ENCODE measurements around the gene FAR2.

DNA sequence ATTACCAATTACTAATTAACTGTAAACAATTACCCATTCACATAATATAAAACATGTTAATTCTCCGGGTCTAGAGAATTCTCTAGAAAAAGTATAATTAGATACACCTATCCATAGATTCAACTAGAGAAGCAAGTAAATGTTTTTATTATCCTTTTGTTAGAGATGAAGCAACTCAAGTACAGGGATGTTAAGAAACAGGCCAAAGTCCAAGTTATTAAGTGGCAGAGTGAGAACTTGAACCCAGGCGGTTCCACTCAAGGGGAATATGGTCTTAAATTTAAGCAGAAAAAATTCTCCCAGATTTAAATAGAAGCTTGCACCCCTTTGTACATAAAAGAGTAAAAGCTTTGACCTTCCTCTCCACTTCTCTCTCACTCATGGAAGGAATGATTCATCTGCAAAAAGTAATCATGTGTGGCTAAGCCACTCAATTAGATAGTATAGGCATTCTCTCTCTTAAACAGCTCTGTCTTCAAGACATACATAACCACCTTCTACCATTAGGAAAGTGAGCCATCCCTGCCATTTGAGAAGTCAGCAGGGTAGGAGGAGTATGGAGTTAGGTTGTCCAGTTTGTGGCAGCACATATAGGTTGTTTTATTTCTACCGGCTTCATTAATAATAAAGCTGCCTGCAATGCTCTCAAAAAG is 197.8 kb downstream of the FAR2 start:
- TF ChIP-seq EZH2 (IDR thresholded peaks at IDR 0.05; ENCODE audit: borderline replicate concordance, low read length) = no peak
- TF ChIP-seq, protein P1, sequence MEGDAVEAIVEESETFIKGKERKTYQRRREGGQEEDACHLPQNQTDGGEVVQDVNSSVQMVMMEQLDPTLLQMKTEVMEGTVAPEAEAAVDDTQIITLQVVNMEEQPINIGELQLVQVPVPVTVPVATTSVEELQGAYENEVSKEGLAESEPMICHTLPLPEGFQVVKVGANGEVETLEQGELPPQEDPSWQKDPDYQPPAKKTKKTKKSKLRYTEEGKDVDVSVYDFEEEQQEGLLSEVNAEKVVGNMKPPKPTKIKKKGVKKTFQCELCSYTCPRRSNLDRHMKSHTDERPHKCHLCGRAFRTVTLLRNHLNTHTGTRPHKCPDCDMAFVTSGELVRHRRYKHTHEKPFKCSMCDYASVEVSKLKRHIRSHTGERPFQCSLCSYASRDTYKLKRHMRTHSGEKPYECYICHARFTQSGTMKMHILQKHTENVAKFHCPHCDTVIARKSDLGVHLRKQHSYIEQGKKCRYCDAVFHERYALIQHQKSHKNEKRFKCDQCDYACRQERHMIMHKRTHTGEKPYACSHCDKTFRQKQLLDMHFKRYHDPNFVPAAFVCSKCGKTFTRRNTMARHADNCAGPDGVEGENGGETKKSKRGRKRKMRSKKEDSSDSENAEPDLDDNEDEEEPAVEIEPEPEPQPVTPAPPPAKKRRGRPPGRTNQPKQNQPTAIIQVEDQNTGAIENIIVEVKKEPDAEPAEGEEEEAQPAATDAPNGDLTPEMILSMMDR (IDR thresholded peaks at IDR 0.05; ENCODE audit: low read length) = no peak
